HG03060 (cell line): ENCODE results near the gene SAP130.

Experiments
- ATAC-seq: cut with Tn5 transposase; IDR thresholded peaks from one replicate; pipeline ENCODE4 v1.9.1; 2021; ENCODE audit warnings: low read depth, moderate number of reproducible peaks; ENCODE audit not compliant: unreplicated experiment

The SAP130 gene

DNA sequence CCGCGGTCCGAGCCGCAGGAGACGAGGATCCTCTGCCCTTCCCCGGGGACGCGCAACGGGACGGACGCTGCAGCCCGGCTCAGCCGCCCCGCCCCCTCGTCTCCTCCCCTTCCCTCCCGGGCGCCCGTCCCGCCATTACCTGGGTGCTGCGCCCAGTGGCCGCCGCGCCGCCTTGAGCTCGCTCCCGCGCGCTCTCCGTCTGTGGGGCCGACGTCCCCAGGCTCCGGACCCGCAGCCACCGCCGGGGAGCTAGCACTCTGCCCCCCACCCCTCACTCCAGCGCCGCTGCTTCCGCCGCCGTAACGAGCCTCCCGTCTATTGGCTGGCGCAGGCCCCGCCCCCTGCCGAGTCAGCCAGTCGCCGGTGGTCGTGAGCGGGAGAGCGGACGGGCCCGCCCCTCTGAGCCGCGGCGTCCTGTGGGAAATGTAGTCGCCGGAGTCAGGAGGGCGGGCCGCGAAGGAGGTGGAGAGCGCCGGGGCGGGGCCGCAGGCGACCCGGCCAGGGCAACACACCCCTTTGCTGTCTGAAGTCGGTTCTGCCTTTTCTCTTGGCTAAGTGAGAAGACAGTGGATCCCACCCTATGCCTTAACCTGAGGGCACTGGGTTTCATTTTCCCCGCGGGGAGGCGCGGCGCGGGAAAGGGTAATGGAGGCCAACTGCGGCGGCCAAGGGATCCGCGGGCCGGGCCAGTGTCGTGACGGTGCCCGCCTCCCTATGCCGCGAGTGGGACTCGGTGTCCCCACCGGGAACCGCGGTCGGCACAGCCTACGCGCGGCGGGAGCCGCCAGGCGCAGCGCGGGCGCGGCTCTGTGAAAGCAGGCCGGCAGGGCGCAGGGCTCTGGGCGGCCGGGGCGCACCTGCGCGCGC is at the start of gene SAP130:
Gene SAP130 (minus strand): TSS at position 259 of the 867 bp plus-strand sequence. CDS start 1,767 bp downstream, outside the sequence.
- peak; percentile 44 for ATAC-seq

DNA sequence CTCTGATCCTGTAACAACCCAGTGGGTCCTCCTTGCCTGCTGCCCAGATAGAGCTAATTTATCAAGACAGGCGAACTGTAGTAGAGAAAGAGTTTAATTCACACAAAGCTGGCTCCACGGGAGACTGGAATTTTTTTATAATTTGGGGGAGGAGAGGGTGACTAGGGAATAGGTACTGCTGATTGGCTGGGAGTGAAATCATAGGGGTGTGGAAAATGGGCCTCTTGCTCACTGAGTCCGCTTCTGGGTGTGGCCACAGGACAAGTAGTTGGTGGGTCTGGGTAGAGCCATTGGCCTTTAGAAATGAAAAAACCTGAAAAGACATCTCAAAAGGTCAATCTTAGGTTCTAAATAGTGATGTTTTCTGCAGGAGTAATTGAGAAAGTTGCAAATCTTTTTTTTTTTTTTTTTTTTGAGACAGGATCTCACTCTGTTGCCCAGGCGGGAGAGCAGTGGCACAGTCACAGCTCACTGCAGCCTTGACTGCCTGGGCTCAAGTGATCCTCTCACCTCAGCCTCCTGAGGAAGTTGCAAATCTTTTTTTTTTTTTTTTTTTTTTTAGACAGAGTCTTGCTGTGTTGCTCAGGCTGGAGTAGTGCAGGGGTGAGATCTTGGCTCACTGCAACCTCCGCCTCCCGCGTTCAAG is 48.7 kb upstream of the SAP130 start:
- no peak for ATAC-seq

DNA sequence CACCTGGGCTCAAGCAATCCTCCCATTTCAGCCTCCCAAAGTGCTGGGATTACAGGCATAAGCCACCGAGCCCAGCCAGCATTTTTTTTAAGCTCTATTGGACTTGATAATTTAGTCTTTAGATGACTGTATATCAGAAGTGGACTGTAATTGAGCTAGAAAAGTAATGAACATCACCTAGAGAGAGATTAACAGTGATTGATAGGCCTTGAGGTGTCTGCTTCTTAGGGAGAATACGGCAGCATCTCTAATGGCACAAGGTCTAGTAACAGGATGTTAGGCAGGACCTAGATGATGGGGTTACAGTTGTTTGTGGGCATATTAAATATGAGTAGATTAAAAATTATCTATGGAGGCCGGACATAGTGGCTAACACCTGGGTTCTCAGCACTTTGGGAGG is 45.4 kb upstream of the SAP130 start:
- ATAC-seq: no peak

DNA sequence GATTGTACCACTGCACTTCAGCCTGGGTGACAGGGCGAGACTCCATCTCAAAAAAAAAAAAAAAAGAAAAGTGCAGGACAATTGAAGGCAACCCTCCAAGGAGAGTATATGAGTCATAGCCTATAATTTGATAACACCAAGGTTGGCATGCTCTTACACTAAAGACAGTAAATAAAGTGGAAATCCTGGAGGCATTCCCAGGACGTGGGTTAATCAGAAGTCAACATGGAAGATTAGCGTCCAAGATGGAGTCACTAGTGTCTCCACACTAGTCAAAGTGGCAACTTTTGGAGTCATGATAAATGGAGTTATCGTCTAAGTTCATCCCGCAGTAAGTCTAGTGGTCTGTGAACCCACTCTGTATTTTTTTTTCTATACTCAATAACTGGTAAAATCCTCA is 41.9 kb upstream of the SAP130 start:
- no peak for ATAC-seq

DNA sequence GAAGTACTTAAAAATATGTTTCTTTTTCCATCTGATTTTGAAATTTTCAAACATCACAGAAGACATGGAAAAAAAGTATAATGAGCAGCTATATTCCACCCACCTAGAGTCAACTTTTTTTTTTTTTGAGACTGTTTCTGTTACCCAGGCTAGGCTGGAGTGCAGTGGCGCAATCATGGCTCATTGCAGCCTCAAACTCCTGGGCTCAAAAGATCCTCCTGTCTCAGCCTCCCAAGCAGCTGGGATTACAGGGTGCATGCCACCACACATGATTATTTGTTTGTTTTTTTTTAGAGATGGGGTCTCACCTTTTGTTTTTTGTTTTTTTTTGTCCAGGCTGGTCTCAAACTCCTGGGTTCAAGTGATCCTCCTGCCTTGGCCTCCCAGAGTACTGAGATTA is 36.5 kb upstream of the SAP130 start:
- ATAC-seq: no peak

DNA sequence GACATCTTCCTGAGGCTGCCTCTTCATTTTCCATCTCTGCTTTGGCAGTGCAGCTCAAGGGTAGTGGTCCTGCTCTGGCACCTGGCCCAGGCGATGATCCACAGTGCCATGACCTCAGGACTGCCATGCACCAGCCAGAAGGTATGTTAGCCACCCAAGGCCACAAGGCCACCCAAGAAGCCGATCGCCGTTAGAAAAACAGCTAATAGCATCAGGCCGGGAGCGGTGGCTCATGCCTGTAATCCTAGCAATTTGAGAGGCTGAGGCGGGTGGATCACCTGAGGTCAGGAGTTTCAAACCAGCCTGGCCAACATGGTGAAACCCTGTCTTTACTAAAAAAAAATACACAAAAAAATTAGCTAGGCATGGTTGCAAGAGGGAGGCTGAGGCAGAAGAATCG is 34.7 kb upstream of the SAP130 start:
- no peak for ATAC-seq

DNA sequence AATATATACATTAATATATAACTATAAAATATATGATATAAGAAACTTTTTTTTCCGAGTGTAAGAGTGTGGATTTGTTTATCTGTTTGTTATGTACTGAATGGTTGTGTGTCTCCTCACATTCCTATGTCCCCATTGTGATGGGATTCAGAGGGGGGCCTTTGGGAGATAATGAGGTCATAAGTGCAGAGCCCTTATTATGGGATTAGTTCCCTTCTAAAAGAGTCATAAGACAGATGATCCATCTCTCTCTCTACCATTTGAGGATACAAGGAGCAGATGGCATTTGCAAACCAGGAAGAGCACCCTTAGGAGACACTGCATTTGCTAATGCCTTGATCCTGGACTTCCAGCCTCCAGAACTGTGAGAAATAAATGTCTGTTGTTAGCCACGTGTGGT is 30.3 kb upstream of the SAP130 start:
- ATAC-seq: no peak

DNA sequence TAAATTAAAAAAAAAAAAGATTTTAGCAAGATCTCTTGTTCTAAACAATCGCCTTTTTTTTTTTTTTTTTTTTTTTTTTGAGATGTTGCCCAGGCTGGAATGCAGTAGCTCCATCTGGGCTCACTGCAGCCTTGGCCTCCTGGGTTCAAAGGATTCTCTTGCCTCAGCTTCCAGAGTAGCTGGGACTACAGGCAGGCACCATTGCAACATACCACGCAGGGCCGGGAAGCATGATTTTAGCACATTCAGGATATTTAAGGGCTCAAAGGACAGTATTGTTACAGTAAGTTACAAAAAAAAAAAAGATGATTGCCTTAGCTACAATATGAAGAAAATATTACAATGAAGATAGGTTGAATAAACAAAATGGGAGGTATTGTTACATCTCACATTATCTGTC is 29.5 kb upstream of the SAP130 start:
- ATAC-seq: no peak

DNA sequence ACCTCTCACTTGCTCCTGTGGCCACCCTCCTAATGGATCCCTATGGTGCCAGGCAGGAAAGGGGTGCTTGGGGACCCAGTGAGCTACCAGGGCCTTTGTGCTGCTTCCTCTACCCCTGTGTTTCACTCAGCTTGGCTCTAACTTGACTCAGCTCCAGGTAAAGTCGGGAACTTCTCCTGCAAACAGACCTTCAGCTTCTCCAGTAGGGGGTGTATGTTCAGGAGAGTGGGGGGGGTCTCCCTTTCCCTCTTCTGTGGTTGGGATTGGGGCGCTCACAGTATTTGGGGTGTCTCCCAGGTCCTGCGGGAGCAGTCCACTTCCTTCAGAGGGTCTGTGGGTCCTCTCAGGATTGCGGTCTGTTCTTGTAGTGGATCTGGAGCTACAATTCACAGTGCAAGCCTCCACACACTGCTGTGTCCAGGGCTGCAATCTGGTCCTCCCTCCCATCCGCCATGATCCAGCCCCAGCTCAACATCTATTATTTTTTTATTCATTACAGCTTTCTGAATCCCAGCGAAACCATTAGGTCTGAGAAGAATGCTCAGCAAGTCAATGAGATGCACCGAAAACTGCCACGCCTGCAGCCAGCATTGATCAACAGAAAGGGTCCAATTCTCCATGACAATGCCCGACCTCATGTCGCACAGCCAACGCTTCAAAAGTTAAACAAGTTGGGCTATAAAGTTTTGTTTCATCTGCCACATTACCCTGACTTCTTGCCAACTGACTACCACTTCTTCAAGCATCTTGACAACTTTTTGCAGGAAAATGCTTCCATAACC is 26.4 kb upstream of the SAP130 start:
- ATAC-seq: no peak

DNA sequence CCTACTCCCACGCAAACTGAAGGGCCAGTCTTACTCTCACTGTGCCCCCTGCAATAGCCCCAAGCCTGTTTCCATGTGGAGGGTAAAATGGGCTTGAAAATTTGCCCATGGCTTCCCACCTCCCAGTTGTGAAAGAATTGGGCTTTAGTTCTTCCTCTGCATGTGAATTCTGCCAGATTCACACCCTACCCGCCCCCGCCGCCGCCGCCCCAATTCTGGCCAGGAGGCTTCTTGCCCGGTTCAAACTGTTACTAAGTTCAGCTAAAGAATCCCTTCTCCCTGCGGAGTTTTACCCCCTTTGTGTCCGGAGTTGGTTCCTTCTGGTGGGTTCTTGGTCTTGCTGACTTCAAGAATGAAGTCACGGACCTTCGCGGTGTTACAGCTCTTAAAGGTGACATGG is 25.5 kb upstream of the SAP130 start:
- ATAC-seq: no peak

DNA sequence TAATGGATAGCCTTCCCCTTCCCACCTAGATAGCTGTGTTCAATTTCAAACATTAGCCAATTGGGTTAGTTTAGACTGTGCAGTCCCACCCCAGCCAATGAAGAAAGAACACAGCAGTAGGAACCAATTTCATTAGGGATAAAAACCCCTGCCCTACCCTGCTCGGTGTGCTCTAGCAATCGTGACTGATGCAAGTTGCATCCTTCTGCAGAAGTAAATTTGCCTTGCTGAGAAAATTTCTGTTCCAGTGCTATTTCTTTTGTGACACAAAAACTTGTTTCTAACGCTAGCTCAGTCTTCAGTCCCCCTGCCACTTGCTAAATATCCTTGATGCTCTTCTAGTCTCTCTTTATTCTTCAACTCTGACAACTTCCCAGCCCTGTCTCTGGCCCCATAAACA is 15.2 kb upstream of the SAP130 start:
- ATAC-seq: no peak

DNA sequence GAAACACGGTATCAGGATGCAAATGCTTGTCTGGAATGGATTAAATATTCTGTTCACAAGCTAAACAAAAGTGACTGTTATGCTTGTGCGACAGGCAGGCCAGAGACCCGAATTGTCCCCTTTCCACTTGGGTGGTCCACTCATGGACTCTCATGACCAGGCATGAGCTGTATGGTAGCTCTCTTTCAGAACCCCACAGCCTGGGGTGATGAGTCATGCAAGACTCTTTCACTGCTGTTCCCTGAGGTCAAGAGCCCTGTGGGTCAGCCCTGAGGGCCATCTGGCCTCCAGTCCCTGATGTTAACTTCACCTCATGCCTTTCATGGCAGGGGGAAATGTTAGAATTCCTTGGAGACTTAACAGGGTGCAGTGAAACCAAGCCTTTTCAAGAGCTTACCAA is 13.7 kb upstream of the SAP130 start:
- no peak for ATAC-seq

DNA sequence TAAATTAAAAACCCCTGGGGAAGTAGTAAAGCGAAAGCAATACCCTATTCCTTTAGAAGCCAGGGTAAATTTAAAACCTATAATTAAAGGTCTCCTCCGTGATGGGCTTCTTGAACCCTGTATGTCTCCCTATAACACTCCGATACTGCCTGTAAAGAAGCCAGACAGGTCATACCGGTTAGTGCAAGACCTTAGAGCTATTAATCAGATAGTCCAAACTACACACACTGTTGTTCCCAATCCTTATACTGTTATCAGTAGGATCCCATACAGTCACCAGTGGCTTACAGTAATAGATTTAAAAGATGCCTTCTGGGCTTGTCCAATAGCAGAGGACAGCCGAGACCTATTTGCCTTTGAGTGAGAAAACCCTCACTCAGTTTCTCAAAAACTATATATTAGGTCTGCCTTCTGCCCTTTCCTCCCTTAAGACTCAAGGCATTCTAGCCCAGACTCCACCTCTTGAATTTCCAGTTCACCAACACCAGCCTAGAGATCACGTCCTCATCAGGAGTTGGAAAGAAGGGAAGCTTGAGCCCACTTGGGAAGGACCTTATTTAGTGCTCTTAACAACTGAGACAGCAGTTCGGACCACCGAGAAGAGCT is 12.4 kb upstream of the SAP130 start:
- ATAC-seq: no peak

DNA sequence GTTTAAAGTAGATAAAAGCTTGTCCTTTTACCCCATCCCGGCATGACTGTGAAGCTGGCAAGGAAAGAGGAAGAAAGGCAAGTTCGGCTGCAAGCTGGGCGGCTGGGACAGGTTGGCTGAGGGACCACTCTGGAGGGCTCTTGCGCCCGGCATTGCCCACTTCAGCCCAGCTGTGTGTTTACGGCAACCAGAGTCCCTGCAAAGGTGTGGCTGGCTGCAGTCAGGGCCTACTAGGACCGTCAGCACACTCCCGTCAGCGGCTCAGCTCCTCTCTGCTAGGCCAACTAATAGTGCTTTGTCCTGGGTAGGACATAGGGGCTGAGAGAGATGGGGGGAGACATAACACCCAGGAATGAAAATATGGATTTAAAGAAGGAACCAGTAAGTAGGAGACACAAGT is 11.7 kb upstream of the SAP130 start:
- ATAC-seq: no peak

DNA sequence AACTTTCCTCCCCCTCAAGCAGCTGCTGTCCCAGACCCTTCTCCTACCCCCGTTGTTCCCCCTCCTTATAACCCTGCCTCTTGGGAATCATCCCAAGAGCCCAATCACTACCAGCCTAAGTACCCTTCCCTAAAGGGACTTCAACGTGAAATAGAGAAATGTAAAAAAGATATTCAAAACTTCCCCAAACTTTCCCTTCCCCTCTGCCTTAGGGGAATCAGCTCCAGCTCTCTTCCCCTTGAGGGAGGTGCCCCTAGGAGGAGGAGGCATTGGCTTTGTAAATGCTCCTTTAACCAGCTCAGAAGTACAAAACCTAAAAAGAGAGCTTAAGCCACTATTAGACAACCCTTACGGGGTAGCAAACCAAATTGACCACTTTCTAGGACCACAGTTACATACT is 10.6 kb upstream of the SAP130 start:
- no peak for ATAC-seq

DNA sequence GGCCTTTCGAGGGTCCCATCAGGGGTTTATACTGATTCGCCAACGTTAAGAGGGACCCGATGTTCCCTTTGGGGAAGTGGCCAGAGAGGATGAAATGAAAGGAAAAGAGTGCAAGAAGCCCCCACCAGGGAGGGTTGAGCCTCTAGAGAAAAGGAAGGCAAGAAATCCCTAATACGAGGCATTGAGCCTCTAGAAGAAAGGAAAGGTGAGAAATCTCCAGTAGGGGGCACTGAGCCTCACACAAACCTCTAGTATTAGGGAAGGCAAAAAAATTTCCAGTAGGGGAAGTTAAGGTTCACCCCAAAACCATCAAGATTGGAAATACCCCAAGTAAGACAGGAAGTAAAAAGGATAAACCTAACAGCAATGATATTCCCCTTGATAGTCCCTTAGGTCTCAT is 9.8 kb upstream of the SAP130 start:
- ATAC-seq: no peak

DNA sequence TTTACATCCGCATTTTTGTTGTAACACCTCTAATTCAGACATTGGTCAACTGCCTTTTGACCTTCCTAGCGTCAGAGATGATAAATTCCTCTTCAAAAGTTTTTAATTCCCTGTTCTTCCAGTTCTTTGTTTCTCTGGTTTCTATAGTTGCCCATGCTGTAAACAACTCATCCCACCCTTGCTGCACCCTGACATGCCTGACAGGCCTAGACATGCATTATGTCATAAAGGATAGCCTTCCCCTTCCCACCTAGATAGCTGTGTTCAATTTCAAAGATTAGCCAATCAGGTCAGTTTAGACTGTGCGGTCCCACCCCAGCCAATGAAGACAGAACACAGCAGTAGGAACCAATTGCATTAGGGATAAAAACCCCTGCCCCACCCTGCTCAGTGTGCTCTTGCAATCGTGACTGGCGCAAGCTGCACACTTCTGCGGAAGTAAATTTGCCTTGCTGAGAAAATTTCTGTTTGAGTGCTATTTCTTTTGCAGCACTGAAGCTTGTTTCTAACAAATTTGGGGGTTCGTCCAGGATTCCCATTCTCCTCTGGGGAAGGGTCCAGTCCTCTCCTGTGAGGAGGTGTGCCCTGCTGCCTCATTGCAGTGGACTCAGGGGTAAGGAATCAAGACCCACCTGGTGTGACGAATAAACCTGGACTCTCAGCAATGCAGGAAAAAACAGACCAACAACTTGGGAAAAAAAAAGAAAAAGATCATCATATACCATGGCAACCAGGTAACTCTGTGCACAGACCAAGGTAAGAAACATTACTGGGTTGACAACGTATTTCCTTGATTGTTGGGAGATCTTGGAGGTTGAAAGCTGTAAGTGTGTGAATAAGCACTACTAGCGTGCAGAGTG is 9.1 kb upstream of the SAP130 start:
- ATAC-seq: no peak

DNA sequence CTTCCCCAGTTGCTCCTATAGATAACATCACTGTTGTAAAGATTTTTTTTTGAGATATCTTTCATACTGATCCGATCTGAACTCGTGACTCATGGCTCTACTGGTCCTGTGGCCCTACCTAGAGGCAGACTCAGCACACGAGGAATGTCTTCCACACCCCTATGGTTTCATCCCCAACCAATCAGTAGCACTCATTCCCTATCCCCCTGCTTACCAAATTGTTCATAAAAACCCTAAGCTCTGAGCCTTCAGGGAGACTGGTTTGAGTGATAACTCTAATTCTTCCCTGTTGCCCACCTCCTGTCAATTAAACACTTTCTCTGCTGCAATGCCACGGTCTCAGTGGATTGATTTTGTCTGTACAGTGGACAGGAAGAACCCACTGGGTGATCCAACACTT is 4.2 kb upstream of the SAP130 start:
- no peak for ATAC-seq

DNA sequence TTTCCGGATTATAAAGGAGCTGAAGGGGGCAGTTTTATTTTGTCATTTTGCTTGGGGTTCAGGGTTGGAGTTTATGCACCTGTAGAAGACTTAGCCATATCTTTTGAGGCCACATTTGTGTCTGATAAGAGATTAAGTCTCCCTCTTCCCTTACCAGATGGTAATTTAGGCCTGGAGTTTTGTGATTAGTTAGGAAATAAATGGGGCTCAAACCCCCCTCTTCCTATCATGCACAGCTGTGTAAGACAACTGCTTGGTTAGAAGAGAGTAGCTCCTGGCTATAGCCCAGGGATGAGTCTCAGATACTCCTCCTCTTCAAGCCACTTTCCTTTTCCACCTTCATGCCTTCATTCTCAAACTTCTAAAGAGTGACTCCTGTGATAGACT is 802 bp upstream of the SAP130 start:
- ATAC-seq: no peak

DNA sequence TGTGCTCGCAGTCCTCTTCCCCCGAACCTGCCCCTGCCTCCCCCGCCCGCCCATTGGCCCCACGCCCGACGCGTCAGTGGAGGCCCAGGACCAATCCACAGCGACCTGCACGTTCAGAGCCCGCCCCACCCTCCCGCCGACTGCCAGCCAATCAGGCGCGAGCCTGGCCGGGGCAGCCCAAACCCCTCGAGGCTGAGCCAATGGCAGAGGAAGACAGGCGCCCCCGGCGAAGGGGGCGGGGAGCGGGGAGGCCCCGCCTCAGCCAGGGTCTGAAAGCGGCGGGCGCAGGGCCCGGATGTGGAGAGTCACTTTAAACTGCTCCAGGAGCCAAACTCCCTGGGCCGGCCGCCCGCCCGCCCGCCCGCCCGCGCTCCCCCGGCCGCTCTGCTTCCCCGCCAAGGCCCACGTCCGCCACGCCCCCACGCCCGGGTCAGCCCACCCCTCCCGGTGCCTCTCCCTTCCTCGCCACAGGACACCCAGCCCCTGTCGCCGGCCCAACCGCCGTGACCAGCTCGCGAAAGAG is 520 bp downstream of the SAP130 start:
- peak; percentile 59 for ATAC-seq
